ENCODE data around the gene RNF31. TPM values are rescaled to one million over a fixed set of nuclear protein-coding genes. Genes with fewer than 3 reads are reported as not detected.

The RNF31 gene
- total and polyA plus RNA-seq, 2 of the 13 experiments (the other 11 are each of a cell fraction or from before 2014, with no cell fraction given): 48.2 to 86.8 TPM

DNA sequence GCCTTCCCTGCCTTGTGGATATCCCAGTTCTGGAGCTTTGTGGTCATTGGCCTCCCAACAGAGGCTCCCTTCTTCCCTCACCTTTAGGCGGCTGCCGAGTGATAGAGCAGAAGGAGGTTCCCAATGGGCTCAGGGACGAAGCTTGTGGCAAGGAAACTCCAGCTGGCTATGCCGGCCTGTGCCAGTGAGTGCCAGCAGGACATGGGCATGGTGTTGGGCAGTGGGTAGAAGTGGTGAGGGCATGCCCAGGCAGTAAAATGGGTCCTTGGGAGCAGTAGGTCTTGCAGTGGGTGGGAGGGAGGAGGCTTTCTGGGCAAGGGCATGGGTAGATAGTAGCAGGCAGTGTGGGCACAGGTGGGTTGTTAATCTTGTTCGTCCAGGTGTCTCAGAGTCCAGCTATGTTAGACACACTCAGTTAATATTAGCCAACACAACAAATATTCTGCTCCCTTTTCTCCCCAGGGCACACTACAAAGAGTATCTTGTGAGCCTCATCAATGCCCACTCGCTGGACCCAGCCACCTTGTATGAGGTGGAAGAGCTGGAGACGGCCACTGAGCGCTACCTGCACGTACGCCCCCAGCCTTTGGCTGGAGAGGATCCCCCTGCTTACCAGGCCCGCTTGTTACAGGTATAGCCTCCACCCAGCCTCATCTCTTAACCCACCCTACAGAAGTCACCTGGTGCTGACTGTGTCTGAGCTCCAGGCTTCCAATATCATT lies 12.6 kb downstream of the RNF31 start:
- H4K20me1 ChIP-seq (ENCODE audit: insufficient read depth, low read length): no peaks in the 10 kb centered on the region
- no peak overlapping the region for H3K9ac ChIP-seq (ENCODE audit: insufficient read depth, low read depth, low read length)
- H3K4me1 ChIP-seq (ENCODE audit: insufficient read depth, low read length): peaks cover 28% of the 10 kb centered on the region
- intact Hi-C loops (cut with micrococcal nuclease; ENCODE audit: unreplicated experiment): no loop called here
- WGBS (ENCODE audit: low lambda C conversion rate): 96% methylated on average over 11 of the region's 11 CpGs
- in situ Hi-C loops (cut with HindIII; ENCODE audit: extremely low pct_ligation_motif_present, low pct_unique_long_range_greater_than_20kb): loop anchor here (5.0 kb wide), 1 partner anchor 103 kb away; no protein-coding TSS in a partner anchor
- H3K9me3 ChIP-seq (ENCODE audit: low read length): no peaks in the 10 kb centered on the region
- ATAC-seq (no peak), DNase-seq (ENCODE audit: low spot score) (no peak), FAIRE-seq (no peak)
- ChIA-PET POLR2A (interaction anchor here (1.3 to 11.8 kb wide), 20 partner anchors 10 to 147 kb away, joined by 3 to 233 read pairs (median 24); partner anchors contain the start of genes CHMP4A, CIDEB, DCAF11 and EMC9), CTCF (ENCODE audit: low intra/inter-chr PET ratio, low total read pairs) (interaction anchor here (1.3 to 2.4 kb wide), 5 partner anchors 24 to 146 kb away, joined by 4 to 12 read pairs (median 10); partner anchors contain the start of gene PSME1)
- BruUV-seq (replicated peaks): no TSS peak
- no peak overlapping the region for H3K4me3 ChIP-seq (replicated peaks in 1 of 3; ENCODE audit: insufficient read depth in 1 of 3, low read depth in 2 of 3, low read length in 3 of 3)
- no peak overlapping the region for H3K4me2 ChIP-seq (ENCODE audit: low read depth, low read length)
- H3K27ac ChIP-seq (ENCODE audit: extremely low read length, insufficient read depth, low read length): peak overlapping the region; percentile 24
- no peak overlapping the region for H2AFZ ChIP-seq (ENCODE audit: low read length)
- H3K79me2 ChIP-seq (ENCODE audit: insufficient read depth, low read length): peaks cover 5% of the 10 kb centered on the region
- H3K36me3 ChIP-seq (replicated peaks in 1 of 2; ENCODE audit: control insufficient read depth in 1 of 2, insufficient read depth in 2 of 2, low read length in 2 of 2): peaks cover 61 to 68% of the 10 kb centered on the region in 2 experiments
- H3K27me3 ChIP-seq (ENCODE audit: control insufficient read depth in 1 of 2, insufficient read depth in 2 of 2, low read length in 2 of 2): no peaks in the 10 kb centered on the region; a peak in 1 of 5 replicates
- no peak for TF ChIP-seq ETV6 (CRISPR knock-in tag; conservative IDR thresholded peaks at IDR 0.05)
- TF ChIP-seq ZNF333 (CRISPR knock-in tag; IDR thresholded peaks at IDR 0.05; ENCODE audit: borderline replicate concordance): peak; percentile 59; the same call in 1 of the 2 replicates
- TF ChIP-seq HNRNPH1 (optimal IDR thresholded peaks at IDR 0.05; ENCODE audit: low read depth, low read length): peak; percentile 74
- TF ChIP-seq ZEB1 (IDR thresholded peaks at IDR 0.05; ENCODE audit: insufficient replicate concordance, low read depth): peak; percentile 3
- TF ChIP-seq KMT2A (CRISPR knock-in tag; IDR thresholded peaks at IDR 0.05): peak; percentile 43; the same call in 1 of the 2 replicates
- TF ChIP-seq ZNF432 (CRISPR knock-in tag; IDR thresholded peaks at IDR 0.05; ENCODE audit: borderline replicate concordance): no peak
- no peak for TF ChIP-seq ZFX (CRISPR knock-in tag; IDR thresholded peaks at IDR 0.05; ENCODE audit: low read depth)
- TF ChIP-seq GATA4 (IDR thresholded peaks at IDR 0.05; ENCODE audit: borderline replicate concordance, low read depth): no peak
- TF ChIP-seq, protein P1, sequence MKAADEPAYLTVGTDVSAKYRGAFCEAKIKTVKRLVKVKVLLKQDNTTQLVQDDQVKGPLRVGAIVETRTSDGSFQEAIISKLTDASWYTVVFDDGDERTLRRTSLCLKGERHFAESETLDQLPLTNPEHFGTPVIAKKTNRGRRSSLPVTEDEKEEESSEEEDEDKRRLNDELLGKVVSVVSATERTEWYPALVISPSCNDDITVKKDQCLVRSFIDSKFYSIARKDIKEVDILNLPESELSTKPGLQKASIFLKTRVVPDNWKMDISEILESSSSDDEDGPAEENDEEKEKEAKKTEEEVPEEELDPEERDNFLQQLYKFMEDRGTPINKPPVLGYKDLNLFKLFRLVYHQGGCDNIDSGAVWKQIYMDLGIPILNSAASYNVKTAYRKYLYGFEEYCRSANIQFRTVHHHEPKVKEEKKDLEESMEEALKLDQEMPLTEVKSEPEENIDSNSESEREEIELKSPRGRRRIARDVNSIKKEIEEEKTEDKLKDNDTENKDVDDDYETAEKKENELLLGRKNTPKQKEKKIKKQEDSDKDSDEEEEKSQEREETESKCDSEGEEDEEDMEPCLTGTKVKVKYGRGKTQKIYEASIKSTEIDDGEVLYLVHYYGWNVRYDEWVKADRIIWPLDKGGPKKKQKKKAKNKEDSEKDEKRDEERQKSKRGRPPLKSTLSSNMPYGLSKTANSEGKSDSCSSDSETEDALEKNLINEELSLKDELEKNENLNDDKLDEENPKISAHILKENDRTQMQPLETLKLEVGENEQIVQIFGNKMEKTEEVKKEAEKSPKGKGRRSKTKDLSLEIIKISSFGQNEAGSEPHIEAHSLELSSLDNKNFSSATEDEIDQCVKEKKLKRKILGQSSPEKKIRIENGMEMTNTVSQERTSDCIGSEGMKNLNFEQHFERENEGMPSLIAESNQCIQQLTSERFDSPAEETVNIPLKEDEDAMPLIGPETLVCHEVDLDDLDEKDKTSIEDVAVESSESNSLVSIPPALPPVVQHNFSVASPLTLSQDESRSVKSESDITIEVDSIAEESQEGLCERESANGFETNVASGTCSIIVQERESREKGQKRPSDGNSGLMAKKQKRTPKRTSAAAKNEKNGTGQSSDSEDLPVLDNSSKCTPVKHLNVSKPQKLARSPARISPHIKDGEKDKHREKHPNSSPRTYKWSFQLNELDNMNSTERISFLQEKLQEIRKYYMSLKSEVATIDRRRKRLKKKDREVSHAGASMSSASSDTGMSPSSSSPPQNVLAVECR (CRISPR knock-in tag; IDR thresholded peaks at IDR 0.05; ENCODE audit: borderline replicate concordance): 0 out of 2 replicates have a peak, but pooled peaks have one; percentile 21
- no peak for TF ChIP-seq ZNF556 (CRISPR knock-in tag; IDR thresholded peaks at IDR 0.05; ENCODE audit: borderline replicate concordance)
- TF ChIP-seq ZNF788 (CRISPR knock-in tag; IDR thresholded peaks at IDR 0.05; ENCODE audit: borderline replicate concordance): no peak
- TF ChIP-seq SAFB2 (CRISPR knock-in tag; IDR thresholded peaks at IDR 0.05; ENCODE audit: borderline replicate concordance, low read depth): peak; percentile 61; the same call in 1 of the 2 replicates
- TF ChIP-seq DNMT1 (CRISPR knock-in tag; IDR thresholded peaks at IDR 0.05): 0 out of 2 replicates have a peak, but pooled peaks have one; percentile 16
- TF ChIP-seq ZNF891 (CRISPR knock-in tag; IDR thresholded peaks at IDR 0.05): peak; percentile 46; the same call in 1 of the 2 replicates
- peak; percentile 91; the same call in 1 of the 2 replicates for TF ChIP-seq ZNF550 (CRISPR knock-in tag; IDR thresholded peaks at IDR 0.05; ENCODE audit: borderline replicate concordance)
- no peak for TF ChIP-seq SPEN (CRISPR knock-in tag; IDR thresholded peaks at IDR 0.05; ENCODE audit: low read depth)
- peak; percentile 93 for TF ChIP-seq HNRNPL (IDR thresholded peaks at IDR 0.05; ENCODE audit: low read depth, low read length)
- 0 out of 2 replicates have a peak, but pooled peaks have one; percentile 19 for TF ChIP-seq POLR2AphosphoS5 (IDR thresholded peaks at IDR 0.05; ENCODE audit: low read depth, low read length)
- no peak for TF ChIP-seq SUZ12 (IDR thresholded peaks at IDR 0.05; ENCODE audit: low read depth, low read length)

Data from HepG2 (cell line).